SK-N-SH (cell line): Measurements from ENCODE around the gene PLXNA4. TPM values are rescaled to one million over a fixed set of nuclear protein-coding genes. Genes with fewer than 3 reads are reported as not detected.

ENCODE experiments used
- CTCF ChIA-PET: fragments of 300-600, 350-600 bp; formaldehyde crosslinking; extraction: SDS; loops from one replicate; lab custom pipeline; 2021; lab: Yijun Ruan, JAX
- POLR2A ChIA-PET: fragments of 350-600 bp; sonication (Branson Sonifier 250); formaldehyde crosslinking; extraction: SDS; loops from one replicate; lab custom pipeline; 2020; ENCODE audit warnings: antibody characterized with exemption, inconsistent platforms; lab: Yijun Ruan, JAX
- DNase-seq: peaks from one replicate; pipeline ENCODE4 v3.0.0; 2012
- H2AFZ ChIP-seq: fragments of 200-600 bp; sonication (generic); 2 replicates; pipeline ENCODE4 v1.8.1; 2016; ENCODE audit warnings: antibody characterized with exemption, mild to moderate bottlenecking, low read depth
- H3F3A ChIP-seq: fragments of 200-600 bp; sonication (generic); replicated peaks from 2 replicates; pipeline ENCODE3; 2016; ENCODE audit warnings: antibody characterized with exemption, mild to moderate bottlenecking; ENCODE audit not compliant: insufficient read depth
- H3K27ac ChIP-seq, 2 experiments: fragments of 200-500 bp in 1 of 2; fragments of 200-600 bp in 1 of 2; sonication (Bioruptor generic) in 1 of 2; sonication (generic), shearing (Covaris generic) in 1 of 2; 2 replicates each; pipeline versions ENCODE4 v1.5.1 to v1.6.1; 2014 to 2016; ENCODE audit warnings: low read depth in 2 of 2, inconsistent platforms in 1 of 2, low read length in 1 of 2, mild to moderate bottlenecking in 1 of 2, mixed read lengths in 1 of 2
- H3K27me3 ChIP-seq: fragments of 200-600 bp; sonication (generic), shearing (Covaris generic); 2 replicates; pipeline ENCODE4 v1.6.1; 2016; ENCODE audit warnings: mixed run types; ENCODE audit not compliant: insufficient read depth
- H3K36me3 ChIP-seq, 2 experiments: fragments of 200-500 bp in 1 of 2; fragments of 200-600 bp in 1 of 2; sonication (Bioruptor generic) in 1 of 2; sonication (generic) in 1 of 2; replicated peaks in 1 of 2; 2 replicates each; pipeline versions ENCODE3 to v1.5.1; 2014 to 2016; ENCODE audit warnings: low read length in 1 of 2, mild to moderate bottlenecking in 1 of 2; ENCODE audit not compliant: insufficient read depth in 2 of 2, control insufficient read depth in 1 of 2
- H3K4me1 ChIP-seq, 2 experiments: fragments of 200-500 bp in 1 of 2; fragments of 200-600 bp in 1 of 2; sonication (Bioruptor generic) in 1 of 2; sonication (generic), shearing (Covaris generic) in 1 of 2; 2 replicates each; pipeline versions ENCODE4 v1.5.1 to v1.6.1; 2014 to 2016; ENCODE audit warnings: low read depth in 1 of 2, low read length in 1 of 2, mixed run types in 1 of 2; ENCODE audit not compliant: insufficient read depth in 2 of 2, control insufficient read depth in 1 of 2
- H3K4me2 ChIP-seq: fragments of 200-600 bp; sonication (generic), shearing (Covaris generic); 2 replicates; pipeline ENCODE4 v1.6.1; 2017; ENCODE audit warnings: mixed run types
- H3K4me3 ChIP-seq, 2 experiments: fragments of 200-500 bp in 1 of 2; fragments of 200-600 bp in 1 of 2; sonication (Bioruptor generic) in 1 of 2; sonication (generic), shearing (Covaris generic) in 1 of 2; 2 replicates each; pipeline versions ENCODE4 v1.5.1 to v1.8.1; 2014 to 2016; ENCODE audit warnings: low read depth in 2 of 2, inconsistent platforms in 1 of 2, low read length in 1 of 2, mild to moderate bottlenecking in 1 of 2, mixed read lengths in 1 of 2, moderate library complexity in 1 of 2
- H3K79me2 ChIP-seq: fragments of 200-600 bp; sonication (generic); 2 replicates; pipeline ENCODE4 v1.8.1; 2017; ENCODE audit warnings: mild to moderate bottlenecking; ENCODE audit not compliant: insufficient read depth
- H3K9ac ChIP-seq: fragments of 200-600 bp; sonication (generic); 2 replicates; pipeline ENCODE4 v1.6.1; 2017; ENCODE audit warnings: mixed run types
- H3K9me2 ChIP-seq: fragments of 200-600 bp; sonication (generic); 2 replicates; pipeline ENCODE4 v1.6.1; 2017; ENCODE audit warnings: mixed run types
- H3K9me3 ChIP-seq: fragments of 200-600 bp; sonication (generic); 2 replicates; pipeline ENCODE4 v1.6.1; 2017; ENCODE audit warnings: mixed run types, mild to moderate bottlenecking, moderate library complexity
- H4K20me1 ChIP-seq: fragments of 200-600 bp; sonication (generic); 2 replicates; pipeline ENCODE4 v1.6.1; 2017; ENCODE audit warnings: mild to moderate bottlenecking, mixed run types; ENCODE audit not compliant: insufficient read depth
- EP300 ChIP-seq, 2 experiments: IDR thresholded peaks; 2 replicates each; pipeline versions ENCODE4 v1.4.0 to v1.6.1; 2012; ENCODE audit warnings: borderline replicate concordance in 1 of 2, low read depth in 1 of 2, low read length in 1 of 2
- EZH2phosphoT487 ChIP-seq: fragments of 200-600 bp; sonication (generic); IDR thresholded peaks from 2 replicates; pipeline ENCODE4 v1.6.1; 2017; ENCODE audit warnings: low read depth, mixed run types, mild to moderate bottlenecking, antibody characterized with exemption, moderate library complexity, borderline replicate concordance
- FOSL2 ChIP-seq: IDR thresholded peaks from 2 replicates; pipeline ENCODE4 v1.4.0; 2012; ENCODE audit warnings: low read depth, mild to moderate bottlenecking, moderate library complexity, borderline replicate concordance
- FOXM1 ChIP-seq: IDR thresholded peaks from 2 replicates; pipeline ENCODE4 v1.4.0; 2012; ENCODE audit warnings: low read depth, mild to moderate bottlenecking
- GABPA ChIP-seq: IDR thresholded peaks from 2 replicates; pipeline ENCODE4 v1.4.0; 2012; ENCODE audit warnings: low read depth, mild to moderate bottlenecking
- GATA2 ChIP-seq: sonication (generic); formaldehyde crosslinking; IDR thresholded peaks from 2 replicates; pipeline ENCODE4 v1.5.0; 2020; ENCODE audit warnings: mild to moderate bottlenecking, missing genetic modification reagents
- MEF2A ChIP-seq: IDR thresholded peaks from 2 replicates; pipeline ENCODE4 v1.4.0; 2012; ENCODE audit warnings: low read depth, borderline replicate concordance
- RAD21 ChIP-seq: IDR thresholded peaks from 2 replicates; pipeline ENCODE4 v1.6.1; 2012; ENCODE audit warnings: mild to moderate bottlenecking, low read length
- RFX5 ChIP-seq: IDR thresholded peaks from 2 replicates; pipeline ENCODE4 v1.6.1; 2012; ENCODE audit warnings: mild to moderate bottlenecking, improper control_type of control experiment, low read length
- RXRA ChIP-seq: IDR thresholded peaks from 2 replicates; pipeline ENCODE4 v1.4.0; 2012; ENCODE audit warnings: low read depth, mild to moderate bottlenecking, borderline replicate concordance
- SIN3A ChIP-seq: IDR thresholded peaks from 2 replicates; pipeline ENCODE4 v1.6.1; 2012; ENCODE audit warnings: low read depth, mild to moderate bottlenecking, low read length, moderate library complexity, borderline replicate concordance
- SMC3 ChIP-seq: IDR thresholded peaks from 2 replicates; pipeline ENCODE4 v1.6.1; 2012; ENCODE audit warnings: low read depth, low read length, improper control_type of control experiment
- TCF12 ChIP-seq: IDR thresholded peaks from 2 replicates; pipeline ENCODE4 v1.4.0; 2012
- TEAD4 ChIP-seq: IDR thresholded peaks from 2 replicates; pipeline ENCODE4 v1.4.0; 2012; ENCODE audit warnings: mild to moderate bottlenecking, borderline replicate concordance; ENCODE audit not compliant: insufficient read depth
- WGBS: methylation state at CpG from one replicate; pipeline ENCODE4 v1.1.6; 2017; ENCODE audit warnings: low lambda C conversion rate; 5-methylcytosine and 5-hydroxymethylcytosine counted together
- polyA plus RNA-seq, 3 experiments: library from polyadenylated mRNA; depleted of rRNA; stranded (reverse); fragments of >200 nt; gene quantifications; 2 replicates each; pipeline ENCODE4 v1.2.3, GENCODE V29; 2012
- TF ChIP-seq, protein P1 (sequence below): IDR thresholded peaks from 2 replicates; pipeline ENCODE4; 2012
- TF ChIP-seq, protein P2 (sequence below): fragments of 200-600 bp; sonication (generic); IDR thresholded peaks from 2 replicates; pipeline ENCODE4 v1.6.1; 2017; ENCODE audit warnings: antibody characterized with exemption, mild to moderate bottlenecking, moderate library complexity
- TF ChIP-seq, protein P3 (sequence below): IDR thresholded peaks from 2 replicates; pipeline ENCODE4 v1.4.0; 2012; ENCODE audit warnings: low read depth

PLXNA4 gene
- polyA plus RNA-seq, 1 of the 3 experiments (the other 2 are of a cell fraction): 2.4 TPM

DNA sequence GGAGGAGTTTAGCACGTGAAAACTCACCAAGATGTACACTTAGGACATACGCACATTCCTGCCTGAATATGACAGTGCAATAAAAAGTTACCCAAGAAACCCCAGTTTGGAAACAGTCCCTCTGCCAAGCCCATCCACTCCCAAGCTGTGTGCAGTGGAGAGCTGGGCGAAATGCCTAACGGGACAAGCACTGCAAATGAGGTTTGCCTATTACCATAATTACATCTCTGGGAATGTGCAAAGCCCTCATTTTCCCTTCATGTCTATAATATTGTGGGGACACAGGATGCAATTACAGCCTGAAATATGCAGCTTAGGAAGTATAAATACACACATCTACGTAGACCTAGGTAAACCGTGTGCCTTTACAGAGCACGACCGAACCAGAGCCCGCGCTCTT, 117.5 kb downstream of the PLXNA4 start:
- no peaks in the 10 kb centered on the region for H3K79me2 ChIP-seq
- no peaks in the 10 kb centered on the region for H3K9me3 ChIP-seq
- no peaks in the 10 kb centered on the region for H3K36me3 ChIP-seq
- H3K4me3 ChIP-seq: no peak overlapping the region
- no peaks in the 10 kb centered on the region for H4K20me1 ChIP-seq
- H3F3A ChIP-seq: no peaks in the 10 kb centered on the region
- ChIA-PET POLR2A (no interaction called here), CTCF (no interaction called here)
- H2AFZ ChIP-seq: no peak overlapping the region
- H3K27me3 ChIP-seq: no peaks in the 10 kb centered on the region
- no peak overlapping the region for H3K9ac ChIP-seq
- TF ChIP-seq, protein P1, sequence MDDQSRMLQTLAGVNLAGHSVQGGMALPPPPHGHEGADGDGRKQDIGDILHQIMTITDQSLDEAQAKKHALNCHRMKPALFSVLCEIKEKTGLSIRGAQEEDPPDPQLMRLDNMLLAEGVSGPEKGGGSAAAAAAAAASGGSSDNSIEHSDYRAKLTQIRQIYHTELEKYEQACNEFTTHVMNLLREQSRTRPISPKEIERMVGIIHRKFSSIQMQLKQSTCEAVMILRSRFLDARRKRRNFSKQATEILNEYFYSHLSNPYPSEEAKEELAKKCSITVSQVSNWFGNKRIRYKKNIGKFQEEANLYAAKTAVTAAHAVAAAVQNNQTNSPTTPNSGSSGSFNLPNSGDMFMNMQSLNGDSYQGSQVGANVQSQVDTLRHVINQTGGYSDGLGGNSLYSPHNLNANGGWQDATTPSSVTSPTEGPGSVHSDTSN: no peak
- TF ChIP-seq MEF2A: no peak
- no peak for TF ChIP-seq EP300 (IDR thresholded peaks at IDR 0.05; ENCODE audit: borderline replicate concordance in 1 of 2, low read depth in 1 of 2, low read length in 1 of 2)
- TF ChIP-seq TEAD4: no peak
- no peak for TF ChIP-seq SIN3A
- no peak for TF ChIP-seq RAD21
- no peak for TF ChIP-seq EZH2phosphoT487
- no peak for TF ChIP-seq GABPA
- TF ChIP-seq TCF12: no peak
- TF ChIP-seq RFX5: no peak
- TF ChIP-seq, protein P2, sequence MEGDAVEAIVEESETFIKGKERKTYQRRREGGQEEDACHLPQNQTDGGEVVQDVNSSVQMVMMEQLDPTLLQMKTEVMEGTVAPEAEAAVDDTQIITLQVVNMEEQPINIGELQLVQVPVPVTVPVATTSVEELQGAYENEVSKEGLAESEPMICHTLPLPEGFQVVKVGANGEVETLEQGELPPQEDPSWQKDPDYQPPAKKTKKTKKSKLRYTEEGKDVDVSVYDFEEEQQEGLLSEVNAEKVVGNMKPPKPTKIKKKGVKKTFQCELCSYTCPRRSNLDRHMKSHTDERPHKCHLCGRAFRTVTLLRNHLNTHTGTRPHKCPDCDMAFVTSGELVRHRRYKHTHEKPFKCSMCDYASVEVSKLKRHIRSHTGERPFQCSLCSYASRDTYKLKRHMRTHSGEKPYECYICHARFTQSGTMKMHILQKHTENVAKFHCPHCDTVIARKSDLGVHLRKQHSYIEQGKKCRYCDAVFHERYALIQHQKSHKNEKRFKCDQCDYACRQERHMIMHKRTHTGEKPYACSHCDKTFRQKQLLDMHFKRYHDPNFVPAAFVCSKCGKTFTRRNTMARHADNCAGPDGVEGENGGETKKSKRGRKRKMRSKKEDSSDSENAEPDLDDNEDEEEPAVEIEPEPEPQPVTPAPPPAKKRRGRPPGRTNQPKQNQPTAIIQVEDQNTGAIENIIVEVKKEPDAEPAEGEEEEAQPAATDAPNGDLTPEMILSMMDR: no peak
- TF ChIP-seq RXRA: no peak
- peaks cover 0 to 33% of the 10 kb centered on the region in 2 experiments; a peak in 2 of 4 replicates for H3K4me1 ChIP-seq
- H3K9me2 ChIP-seq: no peaks in the 10 kb centered on the region
- WGBS: 85% methylated on average over 10 of the region's 10 CpGs
- no peak overlapping the region for H3K27ac ChIP-seq
- DNase-seq: no peak
- no peak overlapping the region for H3K4me2 ChIP-seq

DNA sequence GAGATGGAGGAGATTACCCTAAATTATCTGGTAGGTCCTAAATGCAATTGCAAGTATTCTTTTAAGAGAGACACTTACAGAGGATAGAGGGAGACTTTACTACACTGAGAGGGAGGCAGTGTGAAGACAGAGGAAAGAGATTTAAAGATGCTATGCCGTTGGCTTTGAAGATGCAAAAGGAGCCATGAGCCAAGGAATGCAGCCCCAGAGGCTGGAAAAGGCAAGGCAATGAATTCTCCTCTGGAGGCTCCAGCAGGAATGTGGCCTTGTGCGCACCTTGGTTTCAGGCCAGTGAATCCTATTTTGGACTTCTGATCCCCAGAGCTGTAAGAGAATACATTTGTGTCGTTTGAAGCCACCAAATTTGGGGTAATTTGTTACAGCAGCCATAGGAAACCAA, 118.6 kb downstream of the PLXNA4 start:
- no peaks in the 10 kb centered on the region for H3K27me3 ChIP-seq
- H4K20me1 ChIP-seq: no peaks in the 10 kb centered on the region
- H2AFZ ChIP-seq: no peak overlapping the region
- no peak overlapping the region for H3K4me3 ChIP-seq
- H3K9me2 ChIP-seq: no peaks in the 10 kb centered on the region
- no peak for TF ChIP-seq TCF12
- no peak for TF ChIP-seq SMC3
- TF ChIP-seq FOXM1: no peak
- TF ChIP-seq FOSL2: no peak
- TF ChIP-seq RFX5: no peak
- TF ChIP-seq, protein P1: no peak
- no peak for TF ChIP-seq RAD21
- TF ChIP-seq, protein P3, sequence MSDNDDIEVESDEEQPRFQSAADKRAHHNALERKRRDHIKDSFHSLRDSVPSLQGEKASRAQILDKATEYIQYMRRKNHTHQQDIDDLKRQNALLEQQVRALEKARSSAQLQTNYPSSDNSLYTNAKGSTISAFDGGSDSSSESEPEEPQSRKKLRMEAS: no peak
- TF ChIP-seq GATA2 (CRISPR knock-in tag): no peak
- H3K9ac ChIP-seq: no peak overlapping the region
- H3K79me2 ChIP-seq: no peaks in the 10 kb centered on the region
- no peaks in the 10 kb centered on the region for H3K36me3 ChIP-seq
- H3K9me3 ChIP-seq: no peaks in the 10 kb centered on the region
- no peak for DNase-seq
- ChIA-PET POLR2A (no interaction called here), CTCF (interaction anchor here (0.7 to 1.6 kb wide), 3 partner anchors 9 to 1080 kb away, joined by 3 to 6 read pairs (median 3); no protein-coding TSS in a partner anchor)
- H3F3A ChIP-seq: no peaks in the 10 kb centered on the region
- 64% methylated on average over 3 of the region's 3 CpGs for WGBS
- H3K4me2 ChIP-seq: no peak overlapping the region
- H3K27ac ChIP-seq: no peak overlapping the region
- peaks cover 0 to 33% of the 10 kb centered on the region in 2 experiments; a peak in 2 of 4 replicates for H3K4me1 ChIP-seq
